ENCODE results near the gene SERPINB13. TPM values are rescaled to one million over a fixed set of nuclear protein-coding genes. Genes with fewer than 3 reads are reported as not detected.

The SERPINB13 gene
- total RNA-seq, 2 donors from 2014 or later, result not detected

GRCh38 chr18:63585988-63586387, 1.2 kb upstream of the SERPINB13 start:
- Histone ChIP-seq H3K36me3 (replicated peaks in 1 of 2; ENCODE audit: insufficient read depth in 1 of 2, low read depth in 2 of 2) (no peaks in the 10 kb centered on the region), H3K27ac (no peak overlapping the region), H3K27me3 (peaks cover 0 to 4% of the 10 kb centered on the region in 2 donors), H3K4me3 (no peak overlapping the region), H3K9me3 (no peaks in the 10 kb centered on the region), H3K4me1 (no peaks in the 10 kb centered on the region)
- ATAC-seq, result no peak
- 68 to 70% methylated on average over 4 of the region's 4 CpGs for WGBS, 2 donors
- TF ChIP-seq POLR2A (IDR thresholded peaks at IDR 0.05), result no peak
- TF ChIP-seq CTCF (IDR thresholded peaks at IDR 0.05), result no peak
- DNase-seq, result no peak
- intact Hi-C loops (cut with DNase I), result loop anchor here (10.0 kb wide), 1 partner anchor 71 kb away; no protein-coding TSS in a partner anchor

GRCh38 chr18:63586431-63586830, 712 bp upstream of the SERPINB13 start:
- intact Hi-C loops (cut with DNase I), result loop anchor here (10.0 kb wide), 1 partner anchor 72 kb away; no protein-coding TSS in a partner anchor

GRCh38 chr18:63588909-63589308, 1.8 kb downstream of the SERPINB13 start:
- DNase-seq (no peak), ATAC-seq (no peak)
- Histone ChIP-seq H3K4me3 (no peak overlapping the region), H3K4me1 (no peaks in the 10 kb centered on the region), H3K9me3 (no peaks in the 10 kb centered on the region), H3K27me3 (peaks cover 0 to 4% of the 10 kb centered on the region in 2 donors), H3K27ac (no peak overlapping the region), H3K36me3 (replicated peaks in 1 of 2; ENCODE audit: insufficient read depth in 1 of 2, low read depth in 2 of 2) (no peaks in the 10 kb centered on the region)
- WGBS, 2 donors, result 66% methylated on average over 5 of the region's 5 CpGs
- TF ChIP-seq POLR2A (IDR thresholded peaks at IDR 0.05) (no peak), CTCF (IDR thresholded peaks at IDR 0.05) (no peak)
- intact Hi-C loops (cut with DNase I), result loop anchor here (10.0 kb wide), 1 partner anchor 74 kb away; no protein-coding TSS in a partner anchor

More at GRCh38 chr18:63586431-63586830, 712 bp upstream of the SERPINB13 start:
- TF ChIP-seq POLR2A (IDR thresholded peaks at IDR 0.05) (no peak), CTCF (IDR thresholded peaks at IDR 0.05) (no peak)
- Histone ChIP-seq H3K4me1 (no peaks in the 10 kb centered on the region), H3K4me3 (no peak overlapping the region), H3K27me3 (peaks cover 0 to 4% of the 10 kb centered on the region in 2 donors), H3K9me3 (no peaks in the 10 kb centered on the region), H3K36me3 (replicated peaks in 1 of 2; ENCODE audit: insufficient read depth in 1 of 2, low read depth in 2 of 2) (no peaks in the 10 kb centered on the region), H3K27ac (no peak overlapping the region)
- no peak for ATAC-seq
- WGBS, 2 donors, result 78 to 80% methylated on average over 4 of the region's 4 CpGs
- DNase-seq, result no peak

GRCh38 chr18:63590373-63590772, 3.2 kb downstream of the SERPINB13 start:
- TF ChIP-seq CTCF (IDR thresholded peaks at IDR 0.05), result no peak
- no peak for TF ChIP-seq POLR2A (IDR thresholded peaks at IDR 0.05)
- H3K36me3 ChIP-seq (replicated peaks in 1 of 2; ENCODE audit: insufficient read depth in 1 of 2, low read depth in 2 of 2), result no peaks in the 10 kb centered on the region
- ATAC-seq (no peak), DNase-seq (peak in 1 of 4 donors; percentile 39)
- H3K9me3 ChIP-seq, result no peaks in the 10 kb centered on the region
- 59 to 75% methylated on average over 2 of the region's 2 CpGs for WGBS, 2 donors
- no peaks in the 10 kb centered on the region for H3K27me3 ChIP-seq
- H3K4me3 ChIP-seq, result no peak overlapping the region
- no peaks in the 10 kb centered on the region for H3K4me1 ChIP-seq
- H3K27ac ChIP-seq, result no peak overlapping the region
- intact Hi-C loops (cut with DNase I), result no loop called here

GRCh38 chr18:63590966-63591695, 4.0 kb downstream of the SERPINB13 start:
- Histone ChIP-seq H3K27ac (no peak overlapping the region), H3K4me1 (no peaks in the 10 kb centered on the region), H3K36me3 (replicated peaks in 1 of 2; ENCODE audit: insufficient read depth in 1 of 2, low read depth in 2 of 2) (no peaks in the 10 kb centered on the region), H3K4me3 (no peak overlapping the region), H3K9me3 (no peaks in the 10 kb centered on the region), H3K27me3 (no peaks in the 10 kb centered on the region)
- ATAC-seq (no peak), DNase-seq (no peak)
- TF ChIP-seq POLR2A (IDR thresholded peaks at IDR 0.05), result no peak
- no peak for TF ChIP-seq CTCF (IDR thresholded peaks at IDR 0.05)
- 71 to 80% methylated on average over 3 of the region's 3 CpGs for WGBS, 2 donors
- intact Hi-C loops (cut with DNase I), result no loop called here

Data from body of pancreas (tissue), 4 donors.